ENCODE measurements around the gene ARHGEF40. TPM values are rescaled to one million over a fixed set of nuclear protein-coding genes. Genes with fewer than 3 reads are reported as not detected.

ARHGEF40 gene
- total RNA-seq, 4 donors from 2014 or later = 10.4 to 15.7 (median 12.9) TPM

GRCh38 chr14:21066882-21067502 lies 3.1 kb upstream of the ARHGEF40 start:
- intact Hi-C loops (cut with DNase I; ENCODE audit: low total_unique reads) = no loop called here
- no peak overlapping the region for H3K27ac ChIP-seq
- H3K36me3 ChIP-seq = no peaks in the 10 kb centered on the region
- H3K27me3 ChIP-seq = no peaks in the 10 kb centered on the region
- H3K9me3 ChIP-seq = no peaks in the 10 kb centered on the region
- in situ Hi-C loops (cut with MboI; ENCODE audit: low sequenced_read_pairs in 4 of 4) = loop anchor here in 2 of 4 donors (5.0 to 25.0 kb wide), 3 partner anchors 35 to 380 kb away; partner anchors contain the start of genes ANG (in 1 of the 2), RNASE4 (in 1 of the 2) and TMEM253 (in 1 of the 2)
- ATAC-seq = no peak
- no peak overlapping the region for H3K4me3 ChIP-seq
- DNase-seq = no peak
- TF ChIP-seq, protein P1, sequence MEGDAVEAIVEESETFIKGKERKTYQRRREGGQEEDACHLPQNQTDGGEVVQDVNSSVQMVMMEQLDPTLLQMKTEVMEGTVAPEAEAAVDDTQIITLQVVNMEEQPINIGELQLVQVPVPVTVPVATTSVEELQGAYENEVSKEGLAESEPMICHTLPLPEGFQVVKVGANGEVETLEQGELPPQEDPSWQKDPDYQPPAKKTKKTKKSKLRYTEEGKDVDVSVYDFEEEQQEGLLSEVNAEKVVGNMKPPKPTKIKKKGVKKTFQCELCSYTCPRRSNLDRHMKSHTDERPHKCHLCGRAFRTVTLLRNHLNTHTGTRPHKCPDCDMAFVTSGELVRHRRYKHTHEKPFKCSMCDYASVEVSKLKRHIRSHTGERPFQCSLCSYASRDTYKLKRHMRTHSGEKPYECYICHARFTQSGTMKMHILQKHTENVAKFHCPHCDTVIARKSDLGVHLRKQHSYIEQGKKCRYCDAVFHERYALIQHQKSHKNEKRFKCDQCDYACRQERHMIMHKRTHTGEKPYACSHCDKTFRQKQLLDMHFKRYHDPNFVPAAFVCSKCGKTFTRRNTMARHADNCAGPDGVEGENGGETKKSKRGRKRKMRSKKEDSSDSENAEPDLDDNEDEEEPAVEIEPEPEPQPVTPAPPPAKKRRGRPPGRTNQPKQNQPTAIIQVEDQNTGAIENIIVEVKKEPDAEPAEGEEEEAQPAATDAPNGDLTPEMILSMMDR (IDR thresholded peaks at IDR 0.05 in 4 of 5, conservative IDR thresholded peaks at IDR 0.05 in 1 of 5) = no peak
- TF ChIP-seq POLR2A (IDR thresholded peaks at IDR 0.05) = no peak
- H3K4me1 ChIP-seq = peaks cover 13 to 28% of the 10 kb centered on the region in 2 donors

DNA sequence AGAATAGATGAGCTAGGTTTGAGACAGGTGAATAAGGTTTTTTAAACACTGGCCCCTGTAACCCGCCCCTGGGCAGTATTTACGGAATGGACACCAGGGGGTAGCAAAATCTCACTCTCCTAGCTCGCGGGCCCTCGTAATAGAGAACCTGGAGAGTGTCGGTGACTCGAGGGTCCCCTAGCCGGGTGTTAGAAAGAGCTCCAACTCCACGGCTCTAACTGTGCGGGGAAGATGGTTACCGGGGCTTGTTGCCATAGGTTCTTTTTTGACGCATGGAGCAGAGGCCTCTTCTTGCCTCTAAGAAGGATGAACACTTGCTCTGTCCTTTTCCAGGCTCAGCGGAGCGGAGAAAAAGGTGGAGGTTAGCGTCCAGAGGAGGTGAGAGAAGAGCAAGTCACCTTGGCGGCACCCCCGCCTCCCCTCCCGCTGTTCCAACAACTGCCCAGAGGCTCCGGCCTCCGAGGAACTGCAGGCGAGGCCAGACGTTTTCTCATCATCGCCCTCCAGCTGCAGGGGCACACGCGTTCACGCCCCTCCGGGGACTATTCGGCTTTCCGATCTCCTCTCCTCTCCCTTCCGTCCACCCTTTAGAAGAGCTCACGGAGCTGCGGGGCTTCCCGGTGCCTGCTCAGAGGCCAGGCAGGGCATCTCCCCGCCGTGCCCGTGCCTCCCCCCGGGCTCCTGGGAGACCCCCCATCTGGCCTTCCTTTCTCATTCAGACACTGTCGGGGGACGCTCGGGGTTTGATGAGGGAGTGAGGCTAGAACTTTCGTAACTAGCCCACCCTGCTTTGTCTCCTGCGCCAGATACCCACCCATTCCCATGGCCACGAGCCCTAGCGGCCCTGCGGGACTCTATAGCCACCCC lies 1.4 kb upstream of the ARHGEF40 start:
- TF ChIP-seq, protein P1 (IDR thresholded peaks at IDR 0.05 in 4 of 5, conservative IDR thresholded peaks at IDR 0.05 in 1 of 5) = peak; percentile 41 to 74 (median 69)
- TF ChIP-seq POLR2A (IDR thresholded peaks at IDR 0.05) = no peak
- intact Hi-C loops (cut with DNase I; ENCODE audit: low total_unique reads) (loop anchor here (1.0 kb wide), 1 partner anchor 24 kb away; no protein-coding TSS in a partner anchor), in situ Hi-C loops (cut with MboI; ENCODE audit: low sequenced_read_pairs in 4 of 4) (loop anchor here in 2 of 4 donors (5.0 to 25.0 kb wide), 3 partner anchors 34 to 381 kb away; partner anchors contain the start of genes ANG (in 1 of the 2), RNASE4 (in 1 of the 2) and TMEM253 (in 1 of the 2))
- Histone ChIP-seq H3K36me3 (peaks cover 0 to 3% of the 10 kb centered on the region in 2 donors), H3K27ac (peak overlapping the region; percentile 84 to 91 (median 88)), H3K4me1 (peaks cover 17 to 30% of the 10 kb centered on the region in 2 donors), H3K9me3 (no peaks in the 10 kb centered on the region), H3K27me3 (no peaks in the 10 kb centered on the region), H3K4me3 (peak overlapping the region; percentile 68 to 83 (median 74))
- ATAC-seq (peak; percentile 49 to 51), DNase-seq (peak in 1 of 2 donors; percentile 56)

GRCh38 chr14:21069388-21070082 lies 569 bp upstream of the ARHGEF40 start:
- Histone ChIP-seq H3K4me3 (peak overlapping the region; percentile 68 to 83 (median 74)), H3K27ac (peak overlapping the region; percentile 84 to 91 (median 88)), H3K36me3 (peaks cover 0 to 7% of the 10 kb centered on the region in 2 donors), H3K4me1 (peaks cover 17 to 30% of the 10 kb centered on the region in 2 donors), H3K27me3 (no peaks in the 10 kb centered on the region), H3K9me3 (no peaks in the 10 kb centered on the region)
- peak in 1 of 2 donors; percentile 11 for ATAC-seq
- no peak for DNase-seq
- no peak for TF ChIP-seq POLR2A (IDR thresholded peaks at IDR 0.05)
- TF ChIP-seq, protein P1 (IDR thresholded peaks at IDR 0.05 in 4 of 5, conservative IDR thresholded peaks at IDR 0.05 in 1 of 5) = no peak
- in situ Hi-C loops (cut with MboI; ENCODE audit: low sequenced_read_pairs in 4 of 4) (loop anchor here in 2 of 4 donors (5.0 to 25.0 kb wide), 3 partner anchors 33 to 382 kb away; partner anchors contain the start of genes ANG (in 1 of the 2), RNASE4 (in 1 of the 2) and TMEM253 (in 1 of the 2)), intact Hi-C loops (cut with DNase I; ENCODE audit: low total_unique reads) (loop anchor here (1.0 kb wide), 1 partner anchor 35 kb away; no protein-coding TSS in a partner anchor)

- peak; percentile 26 to 37 for ATAC-seq
- in situ Hi-C loops (cut with MboI; ENCODE audit: low sequenced_read_pairs in 4 of 4) = loop anchor here in 1 of 4 donors (25.0 kb wide), 1 partner anchor 383 kb away; the partner anchor contains the start of genes ANG and RNASE4
- peaks cover 17 to 30% of the 10 kb centered on the region in 2 donors for H3K4me1 ChIP-seq
- peaks cover 0 to 8% of the 10 kb centered on the region in 2 donors for H3K36me3 ChIP-seq
- H3K27me3 ChIP-seq = no peaks in the 10 kb centered on the region
- intact Hi-C loops (cut with DNase I; ENCODE audit: low total_unique reads) = loop anchor here (1.0 kb wide), 1 partner anchor 34 kb away; no protein-coding TSS in a partner anchor
- no peaks in the 10 kb centered on the region for H3K9me3 ChIP-seq
- DNase-seq = peak in 1 of 2 donors; percentile 39
- peak overlapping the region; percentile 68 to 83 (median 74) for H3K4me3 ChIP-seq
- TF ChIP-seq POLR2A (IDR thresholded peaks at IDR 0.05) = no peak
- TF ChIP-seq, protein P1 (IDR thresholded peaks at IDR 0.05 in 4 of 5, conservative IDR thresholded peaks at IDR 0.05 in 1 of 5) = no peak
- H3K27ac ChIP-seq = peak overlapping the region; percentile 84 to 91 (median 88)
Observed at GRCh38 chr14:21070610-21071224, 613 bp downstream of the ARHGEF40 start.
